ENCODE results near the gene MGST3. TPM values are rescaled to one million over a fixed set of nuclear protein-coding genes. Genes with fewer than 3 reads are reported as not detected.
"Not testable (repeated sequence)": the region's sequence is repeated elsewhere in the genome, so short reads cannot be mapped to it uniquely, and the experiment has no call there.

The MGST3 gene
- 126 to 130 TPM (median 126 TPM) in 3 replicates for total RNA-seq

DNA sequence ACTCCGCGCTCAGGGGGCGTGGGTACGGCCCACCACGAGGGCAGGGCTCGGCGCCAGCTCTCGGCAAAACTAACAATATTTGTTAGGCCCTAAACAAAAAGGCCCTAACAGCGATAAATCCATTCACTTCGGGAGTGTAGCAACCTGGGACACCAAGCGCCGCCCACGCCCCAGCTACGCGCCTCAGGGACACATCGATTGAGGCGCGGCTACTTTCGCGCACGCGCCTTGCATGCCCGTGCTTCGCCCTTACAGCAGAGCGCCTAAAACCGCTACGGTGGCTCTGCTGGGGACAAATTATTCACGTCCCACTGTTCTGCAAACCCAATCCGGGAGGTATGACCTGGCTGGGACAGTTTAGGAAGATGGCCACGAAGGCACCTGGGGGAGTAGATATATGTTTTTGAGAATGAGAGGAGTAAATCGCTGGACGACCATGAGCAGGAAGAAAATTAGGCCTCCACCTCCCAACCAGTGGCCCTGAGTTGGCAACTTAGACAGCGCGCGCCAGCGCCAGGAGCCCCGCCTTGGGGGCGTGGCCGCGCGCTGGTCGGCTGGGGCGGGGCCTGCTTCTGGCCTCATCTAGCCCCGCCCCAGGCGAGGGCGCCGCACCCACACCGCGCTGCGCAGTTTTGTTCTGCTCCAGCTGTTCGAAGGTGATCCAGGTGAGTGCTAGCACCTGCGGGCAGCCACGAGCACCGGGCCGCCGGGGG, at the start of gene MGST3:
MGST3 (plus strand) TSS at position 606 of the 713 bp plus-strand sequence. CDS start 18,614 bp downstream, outside the sequence.
- peak; percentile 84 to 88 for DNase-seq (ENCODE audit: low spot score in 2 of 2, unreplicated experiment in 2 of 2)
- TF ChIP-seq, protein P1, sequence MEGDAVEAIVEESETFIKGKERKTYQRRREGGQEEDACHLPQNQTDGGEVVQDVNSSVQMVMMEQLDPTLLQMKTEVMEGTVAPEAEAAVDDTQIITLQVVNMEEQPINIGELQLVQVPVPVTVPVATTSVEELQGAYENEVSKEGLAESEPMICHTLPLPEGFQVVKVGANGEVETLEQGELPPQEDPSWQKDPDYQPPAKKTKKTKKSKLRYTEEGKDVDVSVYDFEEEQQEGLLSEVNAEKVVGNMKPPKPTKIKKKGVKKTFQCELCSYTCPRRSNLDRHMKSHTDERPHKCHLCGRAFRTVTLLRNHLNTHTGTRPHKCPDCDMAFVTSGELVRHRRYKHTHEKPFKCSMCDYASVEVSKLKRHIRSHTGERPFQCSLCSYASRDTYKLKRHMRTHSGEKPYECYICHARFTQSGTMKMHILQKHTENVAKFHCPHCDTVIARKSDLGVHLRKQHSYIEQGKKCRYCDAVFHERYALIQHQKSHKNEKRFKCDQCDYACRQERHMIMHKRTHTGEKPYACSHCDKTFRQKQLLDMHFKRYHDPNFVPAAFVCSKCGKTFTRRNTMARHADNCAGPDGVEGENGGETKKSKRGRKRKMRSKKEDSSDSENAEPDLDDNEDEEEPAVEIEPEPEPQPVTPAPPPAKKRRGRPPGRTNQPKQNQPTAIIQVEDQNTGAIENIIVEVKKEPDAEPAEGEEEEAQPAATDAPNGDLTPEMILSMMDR (IDR thresholded peaks at IDR 0.05; ENCODE audit: unreplicated experiment): no peak
- Mint-ChIP-seq H3K27me3 (ENCODE audit: low read depth) (no peaks in the 10 kb centered on the region), H3K4me3 (no peak within 1 kb of the TSS), H3K4me1 (peaks cover 32% of the 10 kb centered on the region), H3K9me3 (no peaks in the 10 kb centered on the region), H3K27ac (no peak within 1 kb of the TSS), H3K36me3 (no peaks in the 10 kb centered on the region)

DNA sequence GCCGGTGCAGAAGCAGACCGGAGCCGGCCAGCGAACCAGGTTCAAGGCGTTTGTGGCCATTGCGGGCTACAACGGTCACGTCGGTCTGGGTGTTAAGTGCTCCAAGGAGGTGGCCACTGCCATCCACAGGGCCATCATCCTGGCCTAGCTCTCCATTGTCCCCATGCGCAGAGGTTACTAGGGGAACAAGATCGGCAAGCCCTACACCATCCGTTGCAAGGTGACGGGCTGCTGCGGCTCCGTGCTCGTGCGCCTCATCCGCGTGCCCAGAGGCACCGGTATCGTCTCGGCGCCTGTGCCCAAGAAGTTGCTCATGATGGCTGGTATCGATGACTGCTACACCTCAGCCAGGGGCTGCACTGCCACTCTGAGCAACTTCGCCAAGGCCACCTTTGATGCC, 49.1 kb upstream of the MGST3 start:
- TF ChIP-seq, protein P1 (IDR thresholded peaks at IDR 0.05; ENCODE audit: unreplicated experiment): no peak
- Mint-ChIP-seq H3K27ac (no peak overlapping the region), H3K9me3 (no peaks in the 10 kb centered on the region), H3K27me3 (ENCODE audit: low read depth) (no peaks in the 10 kb centered on the region), H3K36me3 (no peaks in the 10 kb centered on the region), H3K4me1 (no peaks in the 10 kb centered on the region), H3K4me3 (no peak overlapping the region)
- DNase-seq (ENCODE audit: low spot score in 2 of 2, unreplicated experiment in 2 of 2): no peak

DNA sequence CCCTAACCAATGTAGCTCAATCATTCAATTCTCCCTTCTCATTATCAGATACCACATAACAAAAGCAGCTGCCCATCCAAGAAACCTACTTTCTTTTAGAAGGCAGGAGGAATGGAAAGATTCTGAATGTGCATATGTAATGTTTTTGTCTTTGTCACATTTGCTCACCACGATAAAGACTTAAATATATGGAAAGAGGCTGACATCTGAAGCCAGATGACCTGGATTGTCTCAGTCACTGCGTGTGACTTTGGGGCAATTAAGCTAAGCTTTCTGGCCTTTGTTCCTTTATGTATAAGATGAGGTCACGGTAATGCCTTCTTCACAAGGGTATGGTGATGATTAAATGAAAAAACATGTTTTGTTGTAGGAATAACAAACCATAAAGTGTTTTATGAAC, 44.6 kb upstream of the MGST3 start:
- H3K36me3 Mint-ChIP-seq: no peaks in the 10 kb centered on the region
- no peaks in the 10 kb centered on the region for H3K4me1 Mint-ChIP-seq
- TF ChIP-seq, protein P1 (IDR thresholded peaks at IDR 0.05; ENCODE audit: unreplicated experiment): no peak
- H3K4me3 Mint-ChIP-seq: no peak overlapping the region
- no peaks in the 10 kb centered on the region for H3K9me3 Mint-ChIP-seq
- H3K27me3 Mint-ChIP-seq (ENCODE audit: low read depth): peaks cover 15% of the 10 kb centered on the region
- no peak for DNase-seq (ENCODE audit: low spot score in 2 of 2, unreplicated experiment in 2 of 2)
- no peak overlapping the region for H3K27ac Mint-ChIP-seq

DNA sequence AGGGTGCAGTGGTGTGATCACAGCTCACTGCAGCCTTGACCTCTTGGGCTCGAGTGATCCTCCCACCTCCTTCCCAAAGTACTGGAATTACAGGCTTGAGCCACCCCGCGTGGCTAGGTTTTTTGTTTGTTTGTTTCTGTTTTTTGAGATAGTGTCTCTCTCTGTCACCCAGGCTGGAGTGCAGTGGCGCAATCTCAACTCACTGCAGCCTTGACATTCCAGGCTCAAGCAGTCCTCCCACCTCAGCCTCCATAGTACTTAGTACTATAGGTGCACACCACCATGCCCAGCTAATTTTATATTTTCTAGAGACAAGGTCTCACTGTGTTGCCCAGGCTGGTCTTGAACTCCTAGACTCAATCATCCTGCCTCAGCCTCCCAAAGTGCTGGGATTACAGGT, 39.6 kb upstream of the MGST3 start:
- H3K9me3 Mint-ChIP-seq; DNase-seq (ENCODE audit: low spot score in 2 of 2, unreplicated experiment in 2 of 2); H3K4me1 Mint-ChIP-seq; H3K36me3 Mint-ChIP-seq; H3K4me3 Mint-ChIP-seq; H3K27ac Mint-ChIP-seq: not testable (repeated sequence)
- H3K27me3 Mint-ChIP-seq (ENCODE audit: low read depth): peaks cover 33% of the 10 kb centered on the region

DNA sequence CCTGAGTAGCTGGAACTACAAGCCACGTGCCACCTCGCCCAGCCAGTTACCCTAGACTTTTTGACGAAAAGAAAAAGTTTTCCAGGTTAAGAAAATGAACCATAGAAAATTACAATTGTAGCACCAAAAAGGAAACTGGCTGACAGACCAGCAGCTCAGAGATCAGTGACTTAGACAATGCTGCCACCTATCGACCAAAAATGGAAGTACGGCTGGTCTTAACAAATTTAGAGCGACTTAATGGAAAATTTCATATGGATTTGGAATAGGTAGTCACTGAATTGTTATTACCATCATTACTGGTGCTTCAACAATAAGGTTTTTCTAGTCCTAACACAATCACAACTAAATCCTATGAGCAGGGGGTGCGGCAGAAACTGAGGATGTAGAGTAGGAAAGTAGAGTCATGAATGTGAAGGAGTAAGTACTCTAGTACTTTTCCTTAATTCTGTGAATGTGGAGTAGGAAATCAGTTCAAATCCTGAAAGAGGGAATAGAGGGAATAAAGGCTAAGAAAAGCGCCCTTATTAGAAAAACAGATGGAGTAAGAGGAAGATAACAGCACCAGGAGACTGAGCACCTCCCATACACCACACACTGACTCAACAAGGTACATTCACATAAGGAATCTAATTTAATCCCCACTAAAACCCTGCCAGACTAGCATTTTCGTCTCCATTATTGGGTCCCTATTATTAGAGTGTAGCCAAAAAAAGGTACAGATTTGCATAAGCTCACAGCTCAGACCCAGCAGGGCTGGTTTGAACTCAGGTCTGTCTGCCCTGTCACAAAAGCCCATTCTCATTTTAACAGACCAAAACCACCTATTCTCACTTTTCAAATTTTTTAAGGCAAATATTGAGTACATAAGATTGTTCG, 37.9 kb upstream of the MGST3 start:
- peak; percentile 34 to 88 for DNase-seq (ENCODE audit: low spot score in 2 of 2, unreplicated experiment in 2 of 2)
- Mint-ChIP-seq H3K4me3 (no peak overlapping the region), H3K27ac (no peak overlapping the region)

More for the DNA sequence above, 37.9 kb upstream of the MGST3 start:
- TF ChIP-seq, protein P1 (IDR thresholded peaks at IDR 0.05; ENCODE audit: unreplicated experiment): peak; percentile 99
- peaks cover 8% of the 10 kb centered on the region for H3K4me1 Mint-ChIP-seq
- H3K36me3 Mint-ChIP-seq: no peaks in the 10 kb centered on the region
- H3K27me3 Mint-ChIP-seq (ENCODE audit: low read depth): peaks cover 29% of the 10 kb centered on the region
- H3K9me3 Mint-ChIP-seq: no peaks in the 10 kb centered on the region

Measured in mesothelial cell of epicardium (in vitro differentiated cells).